Epithelial cell of proximal tubule (primary cell): ENCODE data around the gene CD52. TPM values are rescaled to one million over a fixed set of nuclear protein-coding genes. Genes with fewer than 3 reads are reported as not detected.
A peak's percentile ranks its signal among the peaks of the same experiment; 100 is the strongest.

Experiments used
- DNase-seq: peaks from one replicate; pipeline ENCODE4 v3.0.0-alpha.2; 2011; ENCODE audit warnings: low read depth
- H3K4me3 ChIP-seq: 2 replicates; pipeline ENCODE4 v1.5.1; 2011; ENCODE audit warnings: low read depth, mild to moderate bottlenecking, low read length
- total RNA-seq: library from RNA; depleted of rRNA; stranded (reverse); fragments of >200 nt; gene quantifications from 2 replicates; pipeline ENCODE4 v1.2.3, GENCODE V29; 2015
- TF ChIP-seq, protein P1 (sequence below): conservative IDR thresholded peaks from 2 replicates; pipeline ENCODE4 v1.5.1; 2012; ENCODE audit warnings: low read depth, mild to moderate bottlenecking, low read length

CD52 gene, protein sequence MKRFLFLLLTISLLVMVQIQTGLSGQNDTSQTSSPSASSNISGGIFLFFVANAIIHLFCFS
- not detected in 2 replicates for total RNA-seq

DNA sequence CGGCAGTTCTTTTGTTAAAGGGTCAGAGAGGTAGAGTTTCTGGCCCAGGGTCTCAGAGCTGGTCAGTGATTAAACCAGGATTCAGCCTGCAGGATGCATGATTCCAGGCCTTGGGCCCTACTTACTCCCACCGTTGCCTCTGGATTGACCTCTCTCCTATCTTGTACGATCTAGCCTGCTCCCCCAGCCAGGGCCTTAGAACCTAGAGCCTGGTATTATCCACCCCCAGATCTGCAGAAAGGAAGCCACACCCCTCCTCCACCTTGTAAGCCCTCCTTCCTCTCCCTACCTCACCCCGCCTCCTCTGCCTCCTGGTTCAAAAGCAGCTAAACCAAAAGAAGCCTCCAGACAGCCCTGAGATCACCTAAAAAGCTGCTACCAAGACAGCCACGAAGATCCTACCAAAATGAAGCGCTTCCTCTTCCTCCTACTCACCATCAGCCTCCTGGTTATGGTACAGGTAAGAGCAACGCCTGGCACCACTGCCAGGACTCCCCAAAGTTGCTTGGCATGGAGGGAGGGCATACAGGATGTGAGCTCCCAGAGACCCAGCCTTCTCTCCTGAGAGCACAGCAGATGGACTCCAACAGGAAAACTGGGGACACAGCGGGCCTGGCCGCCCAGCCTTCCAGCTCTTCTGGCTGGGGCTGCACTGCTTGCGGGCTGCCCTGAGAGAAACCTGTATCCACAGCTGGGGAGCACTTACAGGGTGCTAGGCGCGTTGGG lies at the start of gene CD52:
Gene CD52, plus strand, starts transcription at position 347 of the 726 bp plus-strand sequence. Its CDS starts 60 bp downstream, at position 407.
- H3K4me3 ChIP-seq: no peak within 1 kb of the TSS
- TF ChIP-seq, protein P1, sequence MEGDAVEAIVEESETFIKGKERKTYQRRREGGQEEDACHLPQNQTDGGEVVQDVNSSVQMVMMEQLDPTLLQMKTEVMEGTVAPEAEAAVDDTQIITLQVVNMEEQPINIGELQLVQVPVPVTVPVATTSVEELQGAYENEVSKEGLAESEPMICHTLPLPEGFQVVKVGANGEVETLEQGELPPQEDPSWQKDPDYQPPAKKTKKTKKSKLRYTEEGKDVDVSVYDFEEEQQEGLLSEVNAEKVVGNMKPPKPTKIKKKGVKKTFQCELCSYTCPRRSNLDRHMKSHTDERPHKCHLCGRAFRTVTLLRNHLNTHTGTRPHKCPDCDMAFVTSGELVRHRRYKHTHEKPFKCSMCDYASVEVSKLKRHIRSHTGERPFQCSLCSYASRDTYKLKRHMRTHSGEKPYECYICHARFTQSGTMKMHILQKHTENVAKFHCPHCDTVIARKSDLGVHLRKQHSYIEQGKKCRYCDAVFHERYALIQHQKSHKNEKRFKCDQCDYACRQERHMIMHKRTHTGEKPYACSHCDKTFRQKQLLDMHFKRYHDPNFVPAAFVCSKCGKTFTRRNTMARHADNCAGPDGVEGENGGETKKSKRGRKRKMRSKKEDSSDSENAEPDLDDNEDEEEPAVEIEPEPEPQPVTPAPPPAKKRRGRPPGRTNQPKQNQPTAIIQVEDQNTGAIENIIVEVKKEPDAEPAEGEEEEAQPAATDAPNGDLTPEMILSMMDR: no peak
- no peak for DNase-seq

DNA sequence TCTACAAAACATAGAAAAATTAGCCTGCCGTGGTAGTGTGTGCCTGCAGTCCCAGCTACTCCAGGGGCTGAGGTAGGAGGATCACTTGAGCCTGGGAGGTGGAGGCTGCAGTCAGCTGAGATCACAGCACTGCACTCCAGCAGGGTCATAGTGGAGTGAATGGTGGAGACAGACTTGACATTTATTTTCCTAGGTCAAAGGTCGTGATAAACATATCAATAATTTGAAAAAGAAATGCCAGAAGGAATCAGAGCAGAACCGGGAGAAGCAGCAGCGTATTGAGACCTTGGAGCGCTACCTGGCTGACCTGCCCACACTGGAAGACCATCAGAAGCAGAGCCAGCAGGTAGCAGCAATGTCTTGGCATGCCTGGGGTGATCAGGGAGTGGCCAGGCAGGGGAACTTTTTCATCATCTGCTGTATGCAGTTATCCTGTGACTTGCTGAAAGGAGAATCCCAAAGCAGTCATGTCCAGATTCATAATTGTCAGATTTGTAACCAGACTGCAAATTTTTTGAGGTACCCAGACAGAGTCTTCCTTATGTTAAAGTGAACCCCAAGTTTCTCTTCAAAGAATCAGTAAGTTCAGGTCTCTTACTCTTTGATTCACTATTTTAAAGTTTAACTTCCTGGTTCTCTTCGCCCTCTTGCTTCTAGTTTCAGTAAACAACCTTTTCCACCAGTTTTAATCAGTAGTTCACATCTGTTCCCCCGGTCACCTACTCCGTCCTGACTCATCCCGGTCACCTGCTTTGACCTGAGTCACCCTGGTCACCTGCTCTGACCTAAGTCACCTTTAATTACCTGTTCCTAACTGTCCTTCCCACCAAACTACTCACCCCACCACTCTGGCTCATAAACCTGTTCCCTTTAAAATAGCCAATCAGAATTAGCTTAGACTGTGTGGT lies 49.2 kb upstream of the CD52 start:
- H3K4me3 ChIP-seq: no peak overlapping the region
- TF ChIP-seq, protein P1: no peak
- DNase-seq: no peak

DNA sequence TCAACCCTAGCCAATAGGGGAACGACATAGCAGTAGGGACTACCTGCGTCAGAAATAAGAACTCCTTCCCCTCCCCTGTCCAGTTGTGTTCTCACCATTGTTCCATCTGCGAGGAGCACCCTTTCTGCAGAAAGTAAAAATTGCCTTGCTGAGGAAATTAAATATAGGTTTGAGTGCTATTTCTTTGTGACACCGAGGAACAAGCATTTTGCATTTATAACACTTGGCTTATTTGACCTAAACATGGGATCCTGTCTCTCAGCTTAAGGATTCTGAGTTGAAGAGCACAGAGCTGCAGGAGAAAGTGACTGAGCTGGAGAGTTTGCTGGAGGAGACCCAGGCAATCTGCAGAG lies 48.6 kb upstream of the CD52 start:
- no peak for DNase-seq
- TF ChIP-seq, protein P1: no peak
- H3K4me3 ChIP-seq: no peak overlapping the region

GRCh38 chr1:26274801-26275425 lies 42.8 kb upstream of the CD52 start:
- no peak overlapping the region for H3K4me3 ChIP-seq
- DNase-seq: no peak
- TF ChIP-seq, protein P1: no peak

DNA sequence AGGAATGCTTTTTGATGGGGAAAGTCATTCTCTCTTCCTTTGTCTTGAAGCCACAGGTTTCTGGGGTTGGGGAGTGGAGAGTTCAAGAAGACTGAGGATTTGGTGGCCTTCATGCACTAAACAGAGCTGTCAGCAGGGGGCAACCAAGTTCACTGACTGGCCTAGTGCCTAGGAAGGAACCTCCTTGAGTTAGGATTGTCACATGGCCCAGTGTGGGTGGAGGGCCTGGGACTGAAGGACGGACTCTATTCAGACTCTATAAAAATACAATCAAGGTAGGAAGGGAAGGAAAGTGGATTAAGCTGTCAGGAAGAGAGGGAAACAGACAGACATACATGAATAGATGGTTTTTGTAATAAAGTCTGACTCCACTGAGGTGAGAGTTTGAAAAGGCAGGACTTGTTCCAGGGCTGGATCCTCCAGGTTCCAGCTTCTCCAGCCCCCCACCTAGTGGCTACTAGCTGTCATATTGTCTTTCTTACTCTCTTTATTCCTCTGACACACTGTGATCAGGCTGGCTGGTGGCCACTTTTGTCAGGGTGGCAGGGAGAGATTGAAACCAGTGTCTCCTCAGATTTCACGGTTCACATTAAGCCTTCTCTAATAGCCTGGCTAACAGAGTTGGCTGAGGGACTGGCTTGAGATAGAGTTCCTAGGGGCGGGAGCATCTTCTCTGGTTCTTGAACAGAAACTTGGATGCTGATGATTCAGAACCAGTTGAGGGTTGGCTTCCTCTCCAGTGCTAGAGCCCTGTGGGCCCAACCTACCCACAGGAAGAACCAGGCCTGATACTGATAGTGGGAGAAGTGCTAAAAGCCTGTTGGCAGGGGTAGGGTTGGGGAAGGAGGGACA lies 42.0 kb upstream of the CD52 start:
- TF ChIP-seq, protein P1: peak; percentile 81
- H3K4me3 ChIP-seq: no peak overlapping the region
- DNase-seq: peak; percentile 59

GRCh38 chr1:26276432-26276838 lies 41.3 kb upstream of the CD52 start:
- TF ChIP-seq, protein P1: no peak
- no peak for DNase-seq
- no peak overlapping the region for H3K4me3 ChIP-seq
